Parathyroid adenoma (tissue), 2 donors: Measurements from ENCODE around the gene OSBPL5.

Source experiments
- H2AFZ ChIP-seq: fragments of 300-600 bp; sonication (generic); one replicate; pipeline ENCODE4 v1.7.0; 2017; ENCODE audit warnings: antibody characterized with exemption, mild to moderate bottlenecking
- H3K27ac ChIP-seq: fragments of 300-600 bp; sonication (generic); one replicate; pipeline ENCODE4 v1.7.0; 2017
- H3K27me3 ChIP-seq: fragments of 300-600 bp; sonication (generic); one replicate; pipeline ENCODE4 v1.7.0; 2017; ENCODE audit warnings: low read length; ENCODE audit not compliant: control insufficient read depth, insufficient read depth
- H3K36me3 ChIP-seq: fragments of 300-600 bp; sonication (generic); one replicate; pipeline ENCODE4 v1.7.0; 2017; ENCODE audit warnings: low read length; ENCODE audit not compliant: control insufficient read depth, insufficient read depth
- H3K4me1 ChIP-seq: fragments of 300-600 bp; sonication (generic); one replicate; pipeline ENCODE4 v1.7.0; 2017; ENCODE audit warnings: control low read depth
- H3K4me2 ChIP-seq: fragments of 300-600 bp; sonication (generic); one replicate; pipeline ENCODE4 v1.7.0; 2017; ENCODE audit warnings: low read length
- H3K4me3 ChIP-seq: fragments of 300-600 bp; sonication (generic); one replicate; pipeline ENCODE4 v1.7.0; 2017; ENCODE audit warnings: low read depth, low read length
- H3K79me2 ChIP-seq: fragments of 300-600 bp; sonication (generic); one replicate; pipeline ENCODE4 v1.7.0; 2017; ENCODE audit warnings: control low read depth
- H3K9ac ChIP-seq: fragments of 300-600 bp; sonication (generic); one replicate; pipeline ENCODE4 v1.7.0; 2017; ENCODE audit warnings: mild to moderate bottlenecking
- H3K9me3 ChIP-seq: fragments of 300-600 bp; sonication (generic); one replicate; pipeline ENCODE4 v1.7.0; 2017; ENCODE audit warnings: low read length; ENCODE audit not compliant: control insufficient read depth
- TF ChIP-seq, protein P1 (sequence below): fragments of 300-600 bp; sonication (generic); IDR thresholded peaks from one replicate; pipeline ENCODE4 v1.7.0; 2017; ENCODE audit warnings: antibody characterized with exemption, mild to moderate bottlenecking
- donor health status: primary hyperparathyroidism.

Gene OSBPL5

DNA sequence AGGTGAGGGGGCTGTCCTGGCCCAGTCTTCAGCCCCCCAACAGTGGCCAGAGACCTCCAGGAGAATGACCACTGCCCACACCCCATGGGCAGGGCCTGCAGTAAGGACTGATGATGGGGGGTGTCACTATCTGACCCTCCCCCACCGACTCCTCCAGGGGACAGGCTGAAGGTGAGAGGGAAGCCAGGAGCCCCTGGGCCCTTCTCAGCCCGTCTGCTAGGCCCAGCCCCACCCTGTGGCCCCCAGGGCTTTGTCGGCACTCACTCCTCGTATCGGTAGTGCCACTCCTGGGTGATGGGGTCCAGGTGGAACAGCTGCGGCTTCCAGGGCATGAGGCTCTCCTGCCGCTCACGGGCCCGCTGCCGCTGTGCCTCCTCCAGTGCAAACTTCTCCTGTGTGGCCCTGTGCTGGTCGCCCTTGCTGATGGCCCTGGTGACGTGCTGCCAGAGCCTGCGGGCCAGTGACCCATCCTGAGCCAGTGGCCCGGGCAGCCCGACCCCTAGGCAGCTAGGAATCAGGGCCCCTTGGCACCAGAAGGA, 72.4 kb downstream of the OSBPL5 start:
- Histone ChIP-seq H3K9me3 (no peaks in the 10 kb centered on the region), H3K27me3 (no peaks in the 10 kb centered on the region), H3K27ac (no peak overlapping the region), H3K4me3 (no peak overlapping the region), H2AFZ (no peak overlapping the region), H3K79me2 (no peaks in the 10 kb centered on the region), H3K36me3 (no peaks in the 10 kb centered on the region), H3K4me2 (no peak overlapping the region), H3K4me1 (no peaks in the 10 kb centered on the region), H3K9ac (no peak overlapping the region)
- TF ChIP-seq, protein P1, sequence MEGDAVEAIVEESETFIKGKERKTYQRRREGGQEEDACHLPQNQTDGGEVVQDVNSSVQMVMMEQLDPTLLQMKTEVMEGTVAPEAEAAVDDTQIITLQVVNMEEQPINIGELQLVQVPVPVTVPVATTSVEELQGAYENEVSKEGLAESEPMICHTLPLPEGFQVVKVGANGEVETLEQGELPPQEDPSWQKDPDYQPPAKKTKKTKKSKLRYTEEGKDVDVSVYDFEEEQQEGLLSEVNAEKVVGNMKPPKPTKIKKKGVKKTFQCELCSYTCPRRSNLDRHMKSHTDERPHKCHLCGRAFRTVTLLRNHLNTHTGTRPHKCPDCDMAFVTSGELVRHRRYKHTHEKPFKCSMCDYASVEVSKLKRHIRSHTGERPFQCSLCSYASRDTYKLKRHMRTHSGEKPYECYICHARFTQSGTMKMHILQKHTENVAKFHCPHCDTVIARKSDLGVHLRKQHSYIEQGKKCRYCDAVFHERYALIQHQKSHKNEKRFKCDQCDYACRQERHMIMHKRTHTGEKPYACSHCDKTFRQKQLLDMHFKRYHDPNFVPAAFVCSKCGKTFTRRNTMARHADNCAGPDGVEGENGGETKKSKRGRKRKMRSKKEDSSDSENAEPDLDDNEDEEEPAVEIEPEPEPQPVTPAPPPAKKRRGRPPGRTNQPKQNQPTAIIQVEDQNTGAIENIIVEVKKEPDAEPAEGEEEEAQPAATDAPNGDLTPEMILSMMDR = no peak

GRCh38 chr11:3091846-3092602, 73.1 kb downstream of the OSBPL5 start:
- Histone ChIP-seq H3K9ac (no peak overlapping the region), H3K9me3 (no peaks in the 10 kb centered on the region), H3K27ac (no peak overlapping the region), H3K79me2 (no peaks in the 10 kb centered on the region), H2AFZ (no peak overlapping the region), H3K36me3 (no peaks in the 10 kb centered on the region), H3K4me1 (no peaks in the 10 kb centered on the region), H3K4me3 (no peak overlapping the region), H3K4me2 (no peak overlapping the region), H3K27me3 (no peaks in the 10 kb centered on the region)
- TF ChIP-seq, protein P1 = peak; percentile 93

- Histone ChIP-seq H3K4me2 (no peak overlapping the region), H3K4me3 (no peak overlapping the region), H2AFZ (no peak overlapping the region), H3K9ac (no peak overlapping the region), H3K27me3 (no peaks in the 10 kb centered on the region), H3K27ac (no peak overlapping the region), H3K79me2 (no peaks in the 10 kb centered on the region), H3K9me3 (no peaks in the 10 kb centered on the region), H3K4me1 (no peaks in the 10 kb centered on the region), H3K36me3 (no peaks in the 10 kb centered on the region)
- TF ChIP-seq, protein P1 = no peak
Measured at GRCh38 chr11:3091081-3091845, 73.8 kb downstream of the OSBPL5 start.

DNA sequence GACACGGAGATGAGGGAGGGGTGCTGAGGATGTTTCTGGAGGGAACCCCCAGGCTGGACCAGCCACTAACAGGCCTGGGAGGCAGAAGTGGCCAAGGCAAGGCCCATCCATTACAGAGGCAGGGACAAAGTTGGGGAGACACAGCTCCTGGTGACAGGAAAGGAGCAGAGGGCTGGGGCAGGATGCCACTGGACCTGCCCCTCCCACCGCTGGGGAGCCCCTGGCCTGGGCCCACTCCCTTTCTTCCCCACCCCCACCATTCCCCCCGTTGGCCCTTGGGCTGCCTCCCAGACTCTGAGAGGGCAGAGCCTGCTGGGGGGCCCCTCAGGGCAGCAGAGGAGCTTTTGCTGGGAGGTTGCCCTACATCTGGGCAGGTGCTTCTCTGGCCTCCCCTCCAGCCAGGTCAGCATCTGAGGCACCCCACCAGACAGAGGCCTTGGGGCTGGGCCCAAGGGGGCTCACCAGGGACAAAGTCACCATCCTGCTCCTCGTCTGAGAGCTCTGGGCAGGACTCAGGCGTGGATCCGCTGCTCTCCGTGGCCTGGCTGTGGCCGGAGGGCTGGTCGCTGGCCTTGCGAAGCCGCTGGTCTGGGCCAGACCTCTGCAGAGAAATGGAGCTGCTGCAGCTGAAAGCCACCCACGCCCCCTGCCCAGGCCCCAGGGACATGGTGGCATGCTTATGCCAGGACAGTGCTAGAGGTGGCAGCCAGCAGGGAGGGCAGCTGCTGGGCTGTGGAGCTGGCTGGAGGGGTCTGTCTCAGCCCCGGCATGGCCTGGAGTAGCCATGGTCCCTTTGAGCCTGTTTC, 74.8 kb downstream of the OSBPL5 start:
- H3K4me3 ChIP-seq = no peak overlapping the region
- H3K27ac ChIP-seq = no peak overlapping the region
- H3K4me1 ChIP-seq = no peaks in the 10 kb centered on the region
- no peaks in the 10 kb centered on the region for H3K79me2 ChIP-seq
- TF ChIP-seq, protein P1 = no peak
- H3K4me2 ChIP-seq = no peak overlapping the region
- H2AFZ ChIP-seq = no peak overlapping the region
- no peaks in the 10 kb centered on the region for H3K36me3 ChIP-seq
- H3K27me3 ChIP-seq = no peaks in the 10 kb centered on the region
- H3K9me3 ChIP-seq = no peaks in the 10 kb centered on the region
- H3K9ac ChIP-seq = no peak overlapping the region
